H1 (cell line): ENCODE data around the gene CCBE1. TPM values are rescaled to one million over a fixed set of nuclear protein-coding genes. Genes with fewer than 3 reads are reported as not detected.

Experiments used
- CTCF ChIA-PET: fragments of 300-600 bp; sonication (Branson Sonifier 250); formaldehyde crosslinking; loops from one replicate; lab custom pipeline; 2021; ENCODE audit not compliant: partially characterized antibody; lab: Charles Lee
- POLR2A ChIA-PET: fragments of 300-600 bp; sonication (Branson Sonifier 250); formaldehyde crosslinking; loops from one replicate; lab custom pipeline; 2021; ENCODE audit warnings: inconsistent platforms; ENCODE audit not compliant: partially characterized antibody; lab: Charles Lee
- DNase-seq, 2 experiments: peaks; one replicate each; pipeline versions ENCODE4 v3.0.0 to v3.0.0-alpha.2; 2010 to 2022; ENCODE audit warnings: low spot score in 2 of 2, low read depth in 1 of 2, mixed read lengths in 1 of 2
- FAIRE-seq: peaks from 2 replicates; lab custom pipeline; 2011; peaks lifted over from hg19 to GRCh38; lab: Jason Lieb, UNC
- H2AFZ ChIP-seq: 2 replicates; pipeline ENCODE4 v1.8.1; 2012; ENCODE audit warnings: low read length, inconsistent platforms
- H2AK5ac ChIP-seq: 2 replicates; pipeline ENCODE4 v1.6.1; 2013; ENCODE audit warnings: low read depth, low read length
- H2BK120ac ChIP-seq: replicated peaks from 2 replicates; pipeline ENCODE3; 2013; ENCODE audit warnings: low read depth, low read length, inconsistent platforms
- H2BK12ac ChIP-seq: 2 replicates; pipeline ENCODE4 v1.6.1; 2013; ENCODE audit warnings: low read depth, low read length
- H2BK15ac ChIP-seq: 2 replicates; pipeline ENCODE4 v1.6.1; 2013; ENCODE audit warnings: low read length
- H2BK20ac ChIP-seq: 2 replicates; pipeline ENCODE4 v1.6.1; 2013; ENCODE audit warnings: low read length
- H2BK5ac ChIP-seq: 2 replicates; pipeline ENCODE4 v1.6.1; 2013; ENCODE audit warnings: low read depth, low read length
- H3K14ac ChIP-seq: 2 replicates; pipeline ENCODE4 v1.6.1; 2013; ENCODE audit warnings: inconsistent platforms; ENCODE audit not compliant: insufficient read length
- H3K18ac ChIP-seq: 2 replicates; pipeline ENCODE4 v1.6.1; 2013; ENCODE audit warnings: low read length; ENCODE audit errors: extremely low read depth
- H3K23ac ChIP-seq: 2 replicates; pipeline ENCODE4 v1.6.1; 2013; ENCODE audit warnings: inconsistent platforms; ENCODE audit not compliant: insufficient read length
- H3K23me2 ChIP-seq: 2 replicates; pipeline ENCODE4 v1.6.1; 2013; ENCODE audit warnings: low read depth, low read length
- H3K27ac ChIP-seq: 2 replicates; pipeline ENCODE4 v1.6.1; 2011; ENCODE audit warnings: low read depth, low read length, inconsistent platforms
- H3K27me3 ChIP-seq, 4 experiments: replicated peaks in 1 of 4; 1 replicate in 1 of 4; 2 replicates in 3 of 4; pipeline versions ENCODE4 v1.6.1 to v1.8.1; 2011 to 2013; ENCODE audit warnings: low read length in 3 of 4, mild to moderate bottlenecking in 3 of 4, inconsistent platforms in 2 of 4, mixed read lengths in 2 of 4, moderate library complexity in 1 of 4; ENCODE audit not compliant: control insufficient read depth in 3 of 4, insufficient read depth in 3 of 4; ENCODE audit errors: extremely low read depth in 1 of 4
- H3K36me3 ChIP-seq, 4 experiments: 2 replicates each; pipeline versions ENCODE4 v1.6.1 to v1.8.1; 2011 to 2013; ENCODE audit warnings: mild to moderate bottlenecking in 4 of 4, low read length in 3 of 4, moderate library complexity in 2 of 4, control low read depth in 1 of 4, inconsistent platforms in 1 of 4; ENCODE audit not compliant: insufficient read depth in 4 of 4, control insufficient read depth in 2 of 4
- H3K4ac ChIP-seq: replicated peaks from 2 replicates; pipeline ENCODE3; 2013; ENCODE audit warnings: low read length, low read depth, mixed read lengths, inconsistent platforms; ENCODE audit not compliant: insufficient read length
- H3K4me1 ChIP-seq, 4 experiments: replicated peaks in 1 of 4; 1 replicate in 1 of 4; 2 replicates in 3 of 4; pipeline versions ENCODE4 v1.6.1 to v1.8.1; 2011 to 2013; ENCODE audit warnings: low read length in 3 of 4, inconsistent platforms in 2 of 4, mixed read lengths in 1 of 4; ENCODE audit not compliant: insufficient read depth in 4 of 4, control insufficient read depth in 3 of 4
- H3K4me2 ChIP-seq, 2 experiments: 2 replicates each; pipeline versions ENCODE4 v1.6.1 to v1.8.1; 2011 to 2013; ENCODE audit warnings: low read depth in 2 of 2, low read length in 2 of 2, control low read depth in 1 of 2, inconsistent platforms in 1 of 2, mild to moderate bottlenecking in 1 of 2; ENCODE audit not compliant: insufficient read depth in 1 of 2
- H3K4me3 ChIP-seq, 4 experiments: fragments of 200-600, 300-600 bp in 1 of 4; sonication (generic), shearing (Covaris generic), sonication (Bioruptor Twin) in 1 of 4; 2 replicates each; pipeline versions ENCODE4 v1.5.1 to v1.8.1; 2011 to 2016; ENCODE audit warnings: low read length in 4 of 4, low read depth in 3 of 4, control low read depth in 2 of 4, inconsistent platforms in 2 of 4, mild to moderate bottlenecking in 2 of 4, mixed read lengths in 1 of 4, moderate library complexity in 1 of 4; ENCODE audit not compliant: insufficient read depth in 2 of 4; ENCODE audit errors: extremely low read depth in 1 of 4
- H3K56ac ChIP-seq: replicated peaks from 2 replicates; pipeline ENCODE3; 2013; ENCODE audit warnings: low read depth, mild to moderate bottlenecking, mixed read lengths, low read length, inconsistent platforms; ENCODE audit not compliant: insufficient read length
- H3K79me1 ChIP-seq: 2 replicates; pipeline ENCODE4 v1.6.1; 2013; ENCODE audit warnings: low read depth, low read length, control low read depth
- H3K79me2 ChIP-seq, 2 experiments: 2 replicates each; pipeline versions ENCODE4 v1.6.1 to v1.8.1; 2012 to 2013; ENCODE audit warnings: low read length in 2 of 2, mild to moderate bottlenecking in 2 of 2, inconsistent platforms in 1 of 2; ENCODE audit not compliant: insufficient read depth in 2 of 2, control insufficient read depth in 1 of 2
- H3K9ac ChIP-seq, 4 experiments: replicated peaks in 1 of 4; 1 replicate in 1 of 4; 2 replicates in 3 of 4; pipeline versions ENCODE4 v1.6.1 to v1.8.1; 2011 to 2013; ENCODE audit warnings: low read depth in 3 of 4, low read length in 3 of 4, control low read depth in 2 of 4, mild to moderate bottlenecking in 2 of 4, moderate library complexity in 2 of 4, inconsistent platforms in 1 of 4; ENCODE audit errors: extremely low read depth in 1 of 4
- H3K9me3 ChIP-seq, 2 experiments: 2 replicates each; pipeline versions ENCODE4 v1.6.1 to v1.8.1; 2012 to 2013; ENCODE audit warnings: mild to moderate bottlenecking in 2 of 2, moderate library complexity in 2 of 2, control low read depth in 1 of 2, inconsistent platforms in 1 of 2, low read depth in 1 of 2, low read length in 1 of 2, mixed read lengths in 1 of 2; ENCODE audit not compliant: insufficient read depth in 2 of 2
- H4K20me1 ChIP-seq, 2 experiments: replicated peaks in 1 of 2; 2 replicates each; pipeline versions ENCODE3 to v1.8.1; 2011 to 2013; ENCODE audit warnings: inconsistent platforms in 2 of 2, low read length in 2 of 2, mild to moderate bottlenecking in 1 of 2; ENCODE audit not compliant: insufficient read depth in 2 of 2, control insufficient read depth in 1 of 2
- H4K5ac ChIP-seq: 2 replicates; pipeline ENCODE4 v1.6.1; 2013; ENCODE audit warnings: low read length, low read depth, mixed read lengths, inconsistent platforms; ENCODE audit not compliant: insufficient read length
- H4K8ac ChIP-seq: 2 replicates; pipeline ENCODE4 v1.8.0; 2013; ENCODE audit warnings: mild to moderate bottlenecking, moderate library complexity, low read length, inconsistent platforms; ENCODE audit not compliant: insufficient read depth; ENCODE audit errors: extremely low read depth
- H4K91ac ChIP-seq: replicated peaks from 2 replicates; pipeline ENCODE3; 2013; ENCODE audit warnings: low read length, mixed read lengths, inconsistent platforms; ENCODE audit not compliant: insufficient read length
- TCF12 ChIP-seq: IDR thresholded peaks from 2 replicates; pipeline ENCODE4 v1.6.1; 2011; ENCODE audit warnings: low read depth, mild to moderate bottlenecking, low read length
- WGBS, 2 experiments: shearing (Covaris generic) in 1 of 2; methylation state at CpG; one replicate each; pipeline versions ENCODE4 v1.1.6 to v1.1.7; 2013 to 2015; ENCODE audit warnings: low lambda C conversion rate in 2 of 2, mixed read lengths in 2 of 2, inconsistent platforms in 1 of 2, low coverage in 1 of 2, missing lambda C conversion rate in 1 of 2; ENCODE audit not compliant: insufficient replicate concordance in 2 of 2, insufficient coverage in 1 of 2, insufficient read length in 1 of 2; ENCODE audit errors: extremely low coverage in 1 of 2, missing lambda C conversion rate in 1 of 2; 5-methylcytosine and 5-hydroxymethylcytosine counted together
- polyA plus RNA-seq, 7 experiments: library from polyadenylated mRNA; depleted of rRNA in 3 of 7; stranded (reverse) in 5 of 7; unstranded in 2 of 7; fragments of >200 nt in 5 of 7; fragments of 200-250 nt in 2 of 7; gene quantifications; 1 replicate in 5 of 7; 2 replicates in 1 of 7; 4 replicates in 1 of 7; pipeline versions ENCODE4 v1.2.1 to v1.2.3, GENCODE V29; 2011 to 2013; ENCODE audit warnings: missing spikeins in 2 of 7, mixed read lengths in 2 of 7
- total RNA-seq: library from RNA; stranded (reverse); fragmentation: NEBNext Ultra II Directional; extraction: Animal tissue kit (Norgen Biotek cat#: 25700); gene quantifications from 2 replicates; pipeline ENCODE4 v1.2.1, GENCODE V29; 2021

CCBE1 gene
- total and polyA plus RNA-seq, 2 of the 8 experiments (the other 6 are each of a cell fraction or from before 2014, with no cell fraction given): 2.1 to 2.6 TPM

- no peak overlapping the region for H2BK12ac ChIP-seq
- TF ChIP-seq TCF12: no peak
- TF ChIP-seq, all 59 proteins: peak for 0
- Histone ChIP-seq H2BK15ac (no peak overlapping the region), H3K27ac (no peak overlapping the region), H4K5ac (no peak overlapping the region), H3K79me1 (no peaks in the 10 kb centered on the region), H3K56ac (no peak overlapping the region), H3K79me2 (no peaks in the 10 kb centered on the region), H4K91ac (no peak overlapping the region), H3K18ac (no peak overlapping the region), H2AK5ac (no peak overlapping the region), H4K8ac (no peak overlapping the region), H3K9me3 (0 out of 4 replicates have a peak, but pooled peaks cover 0 to 4% of the 10 kb centered on the region in 2 experiments), H2BK5ac (no peak overlapping the region), H2BK120ac (no peak overlapping the region), H3K4me2 (no peak overlapping the region), H3K36me3 (no peaks in the 10 kb centered on the region), H3K4me3 (no peak overlapping the region), H3K23ac (no peak overlapping the region), H3K14ac (no peak overlapping the region), H3K4ac (no peak overlapping the region), H4K20me1 (no peaks in the 10 kb centered on the region), H3K4me1 (no peaks in the 10 kb centered on the region; a peak in 1 of 7 replicates), H3K23me2 (no peaks in the 10 kb centered on the region), H3K27me3 (no peaks in the 10 kb centered on the region), H2AFZ (no peak overlapping the region), H3K9ac (no peak overlapping the region), H2BK20ac (no peak overlapping the region)
- CTCF ChIA-PET: interaction anchor here (1.0 to 1.5 kb wide), 2 partner anchors 22 to 27 kb away, joined by 4 to 6 read pairs; partner anchors contain the start of gene CCBE1
- 77% methylated on average over 2 of the region's 2 CpGs; no CpG with 5 or more reads in 1 of the 2 experiments for WGBS, 2 experiments
- POLR2A ChIA-PET: no interaction called here
- DNase-seq: no peak
- FAIRE-seq: no peak
These were observed 26.9 kb upstream of the CCBE1 start for GRCh38 chr18:59724103-59724502.
